Measurements from ENCODE around the gene AMH. TPM values are rescaled to one million over a fixed set of nuclear protein-coding genes. Genes with fewer than 3 reads are reported as not detected.

Gene AMH
- total RNA-seq, 1 donor from 2014 or later, result 79.1 TPM

- no peak for DNase-seq (ENCODE audit: low read depth, low spot score)
- Mint-ChIP-seq H3K9me3 (no peaks in the 10 kb centered on the region), H3K27me3 (ENCODE audit: low read depth) (no peaks in the 10 kb centered on the region), H3K27ac (ENCODE audit: unreplicated experiment) (no peak overlapping the region), H3K4me1 (no peaks in the 10 kb centered on the region), H3K36me3 (ENCODE audit: low read depth) (peaks cover 3% of the 10 kb centered on the region), H3K4me3 (no peak overlapping the region)
- no peak for TF ChIP-seq CTCF (conservative IDR thresholded peaks at IDR 0.05)
These were observed 25.7 kb upstream of the AMH start for GRCh38 chr19:2223391-2223790.

DNA sequence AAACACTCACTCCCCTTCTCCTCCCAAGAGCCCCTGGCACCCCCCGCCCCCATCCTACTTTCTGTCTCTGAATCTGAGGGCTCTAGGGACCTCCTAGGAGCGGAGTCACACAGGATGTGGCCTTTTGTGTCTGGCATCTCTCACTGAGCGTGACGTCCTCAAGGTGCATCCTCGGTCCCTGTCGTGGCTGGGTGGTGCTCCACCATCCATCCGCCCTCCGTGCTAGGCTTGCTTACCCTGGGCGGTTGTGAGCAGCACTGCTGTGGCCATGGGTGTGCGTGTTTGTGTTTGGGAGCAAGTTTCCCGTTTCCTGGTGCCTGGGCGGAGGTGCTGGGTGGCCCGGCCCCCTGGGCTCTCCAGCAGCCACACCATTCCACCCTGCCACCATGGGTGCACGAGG is 25.2 kb upstream of the AMH start:
- Mint-ChIP-seq H3K36me3 (ENCODE audit: low read depth) (peaks cover 5% of the 10 kb centered on the region), H3K4me3 (no peak overlapping the region), H3K27me3 (ENCODE audit: low read depth) (peaks cover 3% of the 10 kb centered on the region), H3K4me1 (no peaks in the 10 kb centered on the region), H3K27ac (ENCODE audit: unreplicated experiment) (no peak overlapping the region), H3K9me3 (no peaks in the 10 kb centered on the region)
- no peak for DNase-seq (ENCODE audit: low read depth, low spot score)
- TF ChIP-seq CTCF (conservative IDR thresholded peaks at IDR 0.05), result no peak

DNA sequence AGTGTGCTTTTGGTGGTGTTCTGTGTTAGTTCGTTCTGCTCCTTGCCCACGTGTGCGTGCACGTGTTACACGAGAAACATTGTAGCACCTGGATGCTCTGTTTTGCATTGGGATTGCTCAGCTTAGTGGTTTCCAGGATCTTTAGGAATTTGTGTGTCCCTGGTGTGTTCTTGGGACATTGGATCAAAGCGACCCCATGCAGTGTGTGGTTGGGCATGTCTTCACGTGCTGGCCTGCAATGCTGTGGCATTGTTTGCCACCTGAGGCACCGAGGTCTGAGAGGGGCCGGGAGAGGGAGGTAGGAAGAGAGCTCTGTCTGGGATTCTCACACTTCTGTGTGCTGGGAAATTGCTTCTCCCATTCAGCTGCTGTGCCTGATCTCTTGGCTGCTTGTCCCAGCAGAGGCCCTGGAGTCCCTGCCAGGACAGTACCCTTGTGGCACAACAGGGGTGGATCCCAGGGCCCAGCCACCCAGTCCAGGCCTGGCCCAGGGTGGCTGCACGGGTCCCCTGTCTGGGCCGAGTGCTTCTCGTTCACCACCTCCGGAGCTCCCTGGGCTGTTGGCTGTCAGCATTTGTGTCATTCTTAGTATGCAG is 24.3 kb upstream of the AMH start:
- Mint-ChIP-seq H3K9me3 (no peaks in the 10 kb centered on the region), H3K27ac (ENCODE audit: unreplicated experiment) (no peak overlapping the region), H3K36me3 (ENCODE audit: low read depth) (peaks cover 6% of the 10 kb centered on the region), H3K4me1 (no peaks in the 10 kb centered on the region), H3K4me3 (peak overlapping the region; percentile 44), H3K27me3 (ENCODE audit: low read depth) (peaks cover 3% of the 10 kb centered on the region)
- no peak for DNase-seq (ENCODE audit: low read depth, low spot score)
- no peak for TF ChIP-seq CTCF (conservative IDR thresholded peaks at IDR 0.05)

DNA sequence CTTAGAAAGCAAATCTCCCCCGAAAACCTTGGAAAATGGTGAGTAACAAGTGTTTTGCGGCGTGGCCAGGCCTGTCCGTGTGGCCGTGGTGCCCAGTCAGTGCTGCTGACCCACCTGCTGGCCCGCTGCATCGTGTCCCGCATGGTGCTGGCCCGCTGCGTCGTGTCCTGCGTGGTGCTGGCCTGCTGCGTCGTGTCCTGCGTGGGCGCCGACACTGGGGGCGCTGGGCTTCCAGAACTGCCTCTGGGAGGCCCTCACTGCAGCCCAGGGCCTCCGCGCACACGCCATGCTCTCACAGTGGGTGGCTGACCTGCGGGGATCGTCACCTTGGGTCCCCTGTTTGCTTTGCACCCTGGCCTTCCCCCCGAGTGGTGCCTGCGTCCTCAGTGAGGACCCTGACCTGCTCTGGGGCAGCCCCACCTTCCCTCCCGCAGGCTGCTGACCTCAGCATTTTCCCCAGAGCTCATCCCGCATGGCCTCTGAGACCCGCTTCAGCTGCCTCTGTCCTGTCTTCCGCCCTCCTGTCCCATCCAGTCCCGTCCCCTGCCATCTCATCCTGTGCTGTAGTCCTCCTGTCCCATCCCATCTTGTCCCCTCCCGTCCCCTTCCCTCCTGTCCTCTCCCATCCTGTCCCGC is 23.6 kb upstream of the AMH start:
- Mint-ChIP-seq H3K4me3 (no peak overlapping the region), H3K4me1 (no peaks in the 10 kb centered on the region), H3K9me3 (no peaks in the 10 kb centered on the region), H3K27ac (ENCODE audit: unreplicated experiment) (no peak overlapping the region), H3K36me3 (ENCODE audit: low read depth) (peaks cover 6% of the 10 kb centered on the region), H3K27me3 (ENCODE audit: low read depth) (peaks cover 3% of the 10 kb centered on the region)
- TF ChIP-seq CTCF (conservative IDR thresholded peaks at IDR 0.05), result no peak
- DNase-seq (ENCODE audit: low read depth, low spot score), result no peak

DNA sequence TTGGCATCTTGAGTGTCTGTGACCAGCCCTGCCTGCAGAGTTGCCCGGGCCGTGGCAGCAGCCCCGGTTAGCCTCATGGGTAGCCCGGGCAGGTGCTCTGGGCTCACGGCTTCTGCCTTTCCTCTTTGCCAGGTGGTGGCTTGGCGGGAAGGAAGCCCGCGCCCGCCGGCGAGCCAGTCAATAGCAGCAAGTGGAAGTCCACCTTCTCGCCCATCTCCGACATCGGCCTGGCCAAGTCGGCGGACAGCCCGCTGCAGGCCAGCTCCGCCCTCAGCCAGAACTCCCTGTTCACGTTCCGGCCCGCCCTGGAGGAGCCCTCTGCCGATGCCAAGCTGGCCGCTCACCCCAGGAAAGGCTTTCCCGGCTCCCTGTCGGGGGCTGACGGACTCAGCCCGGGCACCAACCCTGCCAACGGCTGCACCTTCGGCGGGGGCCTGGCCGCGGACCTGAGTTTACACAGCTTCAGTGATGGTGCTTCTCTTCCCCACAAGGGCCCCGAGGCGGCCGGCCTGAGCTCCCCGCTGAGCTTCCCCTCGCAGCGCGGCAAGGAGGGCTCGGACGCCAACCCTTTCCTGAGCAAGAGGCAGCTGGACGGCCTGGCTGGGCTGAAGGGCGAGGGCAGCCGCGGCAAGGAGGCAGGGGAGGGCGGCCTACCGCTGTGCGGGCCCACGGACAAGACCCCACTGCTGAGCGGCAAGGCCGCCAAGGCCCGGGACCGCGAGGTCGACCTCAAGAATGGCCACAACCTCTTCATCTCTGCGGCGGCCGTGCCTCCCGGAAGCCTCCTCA is 22.9 kb upstream of the AMH start:
- Mint-ChIP-seq H3K36me3 (ENCODE audit: low read depth) (peaks cover 6% of the 10 kb centered on the region), H3K9me3 (no peaks in the 10 kb centered on the region), H3K27me3 (ENCODE audit: low read depth) (peaks cover 3% of the 10 kb centered on the region), H3K4me1 (no peaks in the 10 kb centered on the region), H3K27ac (ENCODE audit: unreplicated experiment) (no peak overlapping the region), H3K4me3 (no peak overlapping the region)
- no peak for DNase-seq (ENCODE audit: low read depth, low spot score)
- TF ChIP-seq CTCF (conservative IDR thresholded peaks at IDR 0.05), result no peak

Data from neural crest cell (in vitro differentiated cells).